ENCODE data around the gene DPEP2. TPM values are rescaled to one million over a fixed set of nuclear protein-coding genes. Genes with fewer than 3 reads are reported as not detected.

The DPEP2 gene
- total RNA-seq, 8 experiments from 2014 or later = 0.13 to 0.57 (median 0.42) TPM; not detected in 5

- peak; percentile 1 to 28 (median 14) for ATAC-seq (replicated peaks in 6 of 8)
- 0 to 58% (median 6%) methylated on average over 1 to 11 of the region's 18 CpGs; no CpG with 5 or more reads in 3 of the 10 experiments for WGBS, 10 experiments
Measured at GRCh38 chr16:67967183-67967957, 31.9 kb downstream of the DPEP2 start.

GRCh38 chr16:67966549-67967182 lies 32.6 kb downstream of the DPEP2 start:
- Histone ChIP-seq H3K27ac (no peak overlapping the region), H3K4me1 (replicated peaks in 1 of 2) (peaks cover 0 to 5% of the 10 kb centered on the region in 2 donors), H3K4me3 (no peak overlapping the region)
- in situ Hi-C loops (cut with MboI; ENCODE audit: low pct_unique_long_range_greater_than_20kb in 2 of 9, low sequenced_read_pairs in 9 of 9, unreplicated experiment in 9 of 9) = no loop called here
- peak in 3 of 8 experiments; percentile 20 to 48 (median 21) for ATAC-seq (replicated peaks in 6 of 8)
- WGBS, 10 experiments = 90% methylated on average over 2 of the region's 3 CpGs; no CpG with 5 or more reads in 9 of the 10 experiments

More at GRCh38 chr16:67967183-67967957, 31.9 kb downstream of the DPEP2 start:
- H3K4me3 ChIP-seq = peak overlapping the region; percentile 29 to 61 (median 42)
- H3K27ac ChIP-seq = peak overlapping the region in 1 of 2 donors; percentile 35
- in situ Hi-C loops (cut with MboI; ENCODE audit: low pct_unique_long_range_greater_than_20kb in 2 of 9, low sequenced_read_pairs in 9 of 9, unreplicated experiment in 9 of 9) = no loop called here
- H3K4me1 ChIP-seq (replicated peaks in 1 of 2) = peaks cover 0 to 5% of the 10 kb centered on the region in 2 donors

GRCh38 chr16:67965668-67966548 lies 33.4 kb downstream of the DPEP2 start:
- ATAC-seq (replicated peaks in 6 of 8) = peak in 2 of 8 experiments; percentile 6 to 12
- in situ Hi-C loops (cut with MboI; ENCODE audit: low pct_unique_long_range_greater_than_20kb in 2 of 9, low sequenced_read_pairs in 9 of 9, unreplicated experiment in 9 of 9) = no loop called here
- no peak overlapping the region for H3K4me3 ChIP-seq
- WGBS, 10 experiments = 70 to 100% (median 90%) methylated on average over 1 to 5 of the region's 11 CpGs; no CpG with 5 or more reads in 4 of the 10 experiments
- peaks cover 0 to 5% of the 10 kb centered on the region in 2 donors for H3K4me1 ChIP-seq (replicated peaks in 1 of 2)
- H3K27ac ChIP-seq = no peak overlapping the region

- Histone ChIP-seq H3K27ac (no peak overlapping the region), H3K4me1 (replicated peaks in 1 of 2) (peaks cover 0 to 5% of the 10 kb centered on the region in 2 donors), H3K4me3 (no peak overlapping the region)
- in situ Hi-C loops (cut with MboI; ENCODE audit: low pct_unique_long_range_greater_than_20kb in 2 of 9, low sequenced_read_pairs in 9 of 9, unreplicated experiment in 9 of 9) = no loop called here
- no peak for ATAC-seq (replicated peaks in 6 of 8)
- WGBS, 10 experiments = 60 to 95% (median 82%) methylated on average over 1 to 4 of the region's 6 CpGs; no CpG with 5 or more reads in 6 of the 10 experiments
Measured at GRCh38 chr16:67964477-67965131, 34.7 kb downstream of the DPEP2 start.

GRCh38 chr16:67963662-67964321 lies 35.5 kb downstream of the DPEP2 start:
- no peak for ATAC-seq (replicated peaks in 6 of 8)
- peaks cover 0 to 3% of the 10 kb centered on the region in 2 donors for H3K4me1 ChIP-seq (replicated peaks in 1 of 2)
- in situ Hi-C loops (cut with MboI; ENCODE audit: low pct_unique_long_range_greater_than_20kb in 2 of 9, low sequenced_read_pairs in 9 of 9, unreplicated experiment in 9 of 9) = no loop called here
- no peak overlapping the region for H3K4me3 ChIP-seq
- WGBS, 10 experiments = 20 to 100% (median 60%) methylated on average over 1 to 10 of the region's 32 CpGs; no CpG with 5 or more reads in 6 of the 10 experiments
- H3K27ac ChIP-seq = no peak overlapping the region

GRCh38 chr16:67963292-67963661 lies 36.0 kb downstream of the DPEP2 start:
- no peak for ATAC-seq (replicated peaks in 6 of 8)
- Histone ChIP-seq H3K4me3 (no peak overlapping the region), H3K4me1 (replicated peaks in 1 of 2) (peaks cover 0 to 3% of the 10 kb centered on the region in 2 donors), H3K27ac (no peak overlapping the region)
- WGBS, 10 experiments = 100% methylated on average over 1 of the region's 2 CpGs; no CpG with 5 or more reads in 7 of the 10 experiments
- in situ Hi-C loops (cut with MboI; ENCODE audit: low pct_unique_long_range_greater_than_20kb in 2 of 9, low sequenced_read_pairs in 9 of 9, unreplicated experiment in 9 of 9) = no loop called here

- WGBS, 10 experiments = 67 to 94% methylated on average over 1 to 5 of the region's 8 CpGs; no CpG with 5 or more reads in 8 of the 10 experiments
- peaks cover 0 to under 1% of the 10 kb centered on the region in 2 donors for H3K4me1 ChIP-seq (replicated peaks in 1 of 2)
- no peak overlapping the region for H3K27ac ChIP-seq
- no peak overlapping the region for H3K4me3 ChIP-seq
- ATAC-seq (replicated peaks in 6 of 8) = no peak
- in situ Hi-C loops (cut with MboI; ENCODE audit: low pct_unique_long_range_greater_than_20kb in 2 of 9, low sequenced_read_pairs in 9 of 9, unreplicated experiment in 9 of 9) = no loop called here
Measured at GRCh38 chr16:67962135-67962534, 37.1 kb downstream of the DPEP2 start.

GRCh38 chr16:67961551-67961957 lies 37.7 kb downstream of the DPEP2 start:
- Histone ChIP-seq H3K4me1 (replicated peaks in 1 of 2) (no peaks in the 10 kb centered on the region), H3K4me3 (no peak overlapping the region), H3K27ac (no peak overlapping the region)
- in situ Hi-C loops (cut with MboI; ENCODE audit: low pct_unique_long_range_greater_than_20kb in 2 of 9, low sequenced_read_pairs in 9 of 9, unreplicated experiment in 9 of 9) = no loop called here
- no peak for ATAC-seq (replicated peaks in 6 of 8)
- WGBS, 10 experiments = 95 to 100% methylated on average over 4 to 5 of the region's 13 CpGs; no CpG with 5 or more reads in 8 of the 10 experiments

- WGBS, 10 experiments = 45 to 93% (median 80%) methylated on average over 1 to 5 of the region's 11 CpGs; no CpG with 5 or more reads in 5 of the 10 experiments
- peak in 6 of 8 experiments; percentile 20 to 94 (median 58) for ATAC-seq (replicated peaks in 6 of 8)
- in situ Hi-C loops (cut with MboI; ENCODE audit: low pct_unique_long_range_greater_than_20kb in 2 of 9, low sequenced_read_pairs in 9 of 9, unreplicated experiment in 9 of 9) = no loop called here
Measured at GRCh38 chr16:67959536-67960329, 39.6 kb downstream of the DPEP2 start.

GRCh38 chr16:67957622-67958021 lies 41.7 kb downstream of the DPEP2 start:
- H3K4me1 ChIP-seq (replicated peaks in 1 of 2) = no peaks in the 10 kb centered on the region
- no peak for ATAC-seq (replicated peaks in 6 of 8)
- no peak overlapping the region for H3K27ac ChIP-seq
- no peak overlapping the region for H3K4me3 ChIP-seq
- WGBS, 10 experiments = 90 to 100% (median 93%) methylated on average over 1 to 6 of the region's 9 CpGs; no CpG with 5 or more reads in 5 of the 10 experiments
- in situ Hi-C loops (cut with MboI; ENCODE audit: low pct_unique_long_range_greater_than_20kb in 2 of 9, low sequenced_read_pairs in 9 of 9, unreplicated experiment in 9 of 9) = no loop called here

More at GRCh38 chr16:67959536-67960329, 39.6 kb downstream of the DPEP2 start:
- Histone ChIP-seq H3K4me3 (no peak overlapping the region), H3K4me1 (replicated peaks in 1 of 2) (no peaks in the 10 kb centered on the region), H3K27ac (no peak overlapping the region)

GRCh38 chr16:67954421-67955196 lies 44.7 kb downstream of the DPEP2 start:
- 47 to 100% (median 91%) methylated on average over 1 to 6 of the region's 10 CpGs; no CpG with 5 or more reads in 4 of the 10 experiments for WGBS, 10 experiments
- Histone ChIP-seq H3K4me1 (replicated peaks in 1 of 2) (no peaks in the 10 kb centered on the region), H3K27ac (no peak overlapping the region), H3K4me3 (no peak overlapping the region)
- ATAC-seq (replicated peaks in 6 of 8) = no peak
- in situ Hi-C loops (cut with MboI; ENCODE audit: low pct_unique_long_range_greater_than_20kb in 2 of 9, low sequenced_read_pairs in 9 of 9, unreplicated experiment in 9 of 9) = no loop called here

Measured in motor neuron (in vitro differentiated cells).